ENCODE data around the gene IFRD2. TPM values are rescaled to one million over a fixed set of nuclear protein-coding genes. Genes with fewer than 3 reads are reported as not detected.

The IFRD2 gene
- total RNA-seq, 5 donors from 2014 or later (not counting 1 experiment from before 2014, with no cell fraction given): 50.0 to 91.2 (median 75.9) TPM

GRCh38 chr3:50267280-50267913, 24.8 kb downstream of the IFRD2 start:
- Mint-ChIP-seq H3K4me3 (no peak overlapping the region), H3K36me3 (no peaks in the 10 kb centered on the region), H3K27ac (no peak overlapping the region), H3K9me3 (no peaks in the 10 kb centered on the region), H3K4me1 (no peaks in the 10 kb centered on the region), H3K27me3 (peaks cover 3% of the 10 kb centered on the region in 2 donors)
- H3K36me3 ChIP-seq (ENCODE audit: control insufficient read depth in 2 of 2, extremely low read depth in 1 of 2, insufficient read depth in 1 of 2, low read length in 1 of 2): no peaks in the 10 kb centered on the region
- CTCF ChIA-PET: no interaction called here
- peaks cover 0 to 41% of the 10 kb centered on the region in 2 experiments for H3K27me3 ChIP-seq (replicated peaks in 1 of 2; ENCODE audit: control insufficient read depth in 2 of 2, extremely low read depth in 1 of 2, insufficient read depth in 2 of 2, low read length in 1 of 2)
- ATAC-seq (replicated peaks in 1 of 4): no peak
- H3K4me3 ChIP-seq (ENCODE audit: control insufficient read depth in 1 of 2, extremely low read depth in 1 of 2, low read length in 1 of 2): no peak overlapping the region
- no peaks in the 10 kb centered on the region for H3K9me3 ChIP-seq
- H3K4me1 ChIP-seq (ENCODE audit: control insufficient read depth in 1 of 2, extremely low read depth in 1 of 2, insufficient read depth in 2 of 2, low read length in 2 of 2): no peaks in the 10 kb centered on the region
- POLR2A ChIA-PET: no interaction called here
- no peak overlapping the region for H3K27ac ChIP-seq (ENCODE audit: low read length)
- WGBS (ENCODE audit: insufficient coverage): 14% methylated on average over 15 of the region's 22 CpGs
- DNase-seq: no peak

GRCh38 chr3:50266836-50267235, 25.4 kb downstream of the IFRD2 start:
- no peak for DNase-seq
- Mint-ChIP-seq H3K4me3 (no peak overlapping the region), H3K36me3 (no peaks in the 10 kb centered on the region), H3K27me3 (peaks cover 3% of the 10 kb centered on the region in 2 donors), H3K27ac (no peak overlapping the region), H3K9me3 (no peaks in the 10 kb centered on the region), H3K4me1 (no peaks in the 10 kb centered on the region)
- ChIA-PET CTCF (no interaction called here), POLR2A (no interaction called here)
- Histone ChIP-seq H3K9me3 (no peaks in the 10 kb centered on the region), H3K4me3 (ENCODE audit: control insufficient read depth in 1 of 2, extremely low read depth in 1 of 2, low read length in 1 of 2) (no peak overlapping the region), H3K27me3 (replicated peaks in 1 of 2; ENCODE audit: control insufficient read depth in 2 of 2, extremely low read depth in 1 of 2, insufficient read depth in 2 of 2, low read length in 1 of 2) (peaks cover 0 to 41% of the 10 kb centered on the region in 2 experiments), H3K4me1 (ENCODE audit: control insufficient read depth in 1 of 2, extremely low read depth in 1 of 2, insufficient read depth in 2 of 2, low read length in 2 of 2) (no peaks in the 10 kb centered on the region), H3K36me3 (ENCODE audit: control insufficient read depth in 2 of 2, extremely low read depth in 1 of 2, insufficient read depth in 1 of 2, low read length in 1 of 2) (no peaks in the 10 kb centered on the region), H3K27ac (ENCODE audit: low read length) (no peak overlapping the region)
- no peak for ATAC-seq (replicated peaks in 1 of 4)
- WGBS (ENCODE audit: insufficient coverage): no CpG with 5 or more reads among the region's 7 CpGs

- WGBS (ENCODE audit: insufficient coverage): 78% methylated on average over 6 of the region's 6 CpGs
- ATAC-seq (replicated peaks in 1 of 4) (no peak), DNase-seq (no peak)
- H3K4me3 Mint-ChIP-seq: no peak overlapping the region
- Histone ChIP-seq H3K4me1 (ENCODE audit: control insufficient read depth in 1 of 2, extremely low read depth in 1 of 2, insufficient read depth in 2 of 2, low read length in 2 of 2) (peaks cover 0 to 1% of the 10 kb centered on the region in 2 experiments), H3K36me3 (ENCODE audit: control insufficient read depth in 2 of 2, extremely low read depth in 1 of 2, insufficient read depth in 1 of 2, low read length in 1 of 2) (no peaks in the 10 kb centered on the region), H3K27me3 (replicated peaks in 1 of 2; ENCODE audit: control insufficient read depth in 2 of 2, extremely low read depth in 1 of 2, insufficient read depth in 2 of 2, low read length in 1 of 2) (peaks cover 0 to 43% of the 10 kb centered on the region in 2 experiments), H3K27ac (ENCODE audit: low read length) (no peak overlapping the region), H3K4me3 (ENCODE audit: control insufficient read depth in 1 of 2, extremely low read depth in 1 of 2, low read length in 1 of 2) (no peak overlapping the region), H3K9me3 (no peaks in the 10 kb centered on the region)
- peaks cover 0 to 1% (median 0%) of the 10 kb centered on the region in 3 donors for H3K4me1 Mint-ChIP-seq
- H3K9me3 Mint-ChIP-seq: no peaks in the 10 kb centered on the region
- CTCF ChIA-PET: no interaction called here
- POLR2A ChIA-PET: no interaction called here
- no peaks in the 10 kb centered on the region for H3K36me3 Mint-ChIP-seq
- peaks cover 3% of the 10 kb centered on the region in 2 donors for H3K27me3 Mint-ChIP-seq
- H3K27ac Mint-ChIP-seq: no peak overlapping the region
These were observed 26.2 kb downstream of the IFRD2 start for GRCh38 chr3:50266017-50266416.

- Histone ChIP-seq H3K9me3 (no peaks in the 10 kb centered on the region), H3K4me1 (ENCODE audit: control insufficient read depth in 1 of 2, extremely low read depth in 1 of 2, insufficient read depth in 2 of 2, low read length in 2 of 2) (peaks cover 0 to 6% of the 10 kb centered on the region in 2 experiments), H3K4me3 (ENCODE audit: control insufficient read depth in 1 of 2, extremely low read depth in 1 of 2, low read length in 1 of 2) (no peak overlapping the region), H3K27ac (ENCODE audit: low read length) (no peak overlapping the region), H3K36me3 (ENCODE audit: control insufficient read depth in 2 of 2, extremely low read depth in 1 of 2, insufficient read depth in 1 of 2, low read length in 1 of 2) (no peaks in the 10 kb centered on the region), H3K27me3 (replicated peaks in 1 of 2; ENCODE audit: control insufficient read depth in 2 of 2, extremely low read depth in 1 of 2, insufficient read depth in 2 of 2, low read length in 1 of 2) (peaks cover 0 to 40% of the 10 kb centered on the region in 2 experiments)
- peaks cover 3% of the 10 kb centered on the region in 2 donors for H3K27me3 Mint-ChIP-seq
- peaks cover 0 to 1% (median under 1%) of the 10 kb centered on the region in 3 donors for H3K4me1 Mint-ChIP-seq
- ChIA-PET POLR2A (no interaction called here), CTCF (no interaction called here)
- no peak overlapping the region for H3K27ac Mint-ChIP-seq
- H3K9me3 Mint-ChIP-seq: no peaks in the 10 kb centered on the region
- no peaks in the 10 kb centered on the region for H3K36me3 Mint-ChIP-seq
- WGBS (ENCODE audit: insufficient coverage): 43% methylated on average over 1 of the region's 1 CpG
- DNase-seq (no peak), ATAC-seq (replicated peaks in 1 of 4) (no peak)
- H3K4me3 Mint-ChIP-seq: no peak overlapping the region
These were observed 26.7 kb downstream of the IFRD2 start for GRCh38 chr3:50265571-50265970.

- Mint-ChIP-seq H3K36me3 (no peaks in the 10 kb centered on the region), H3K9me3 (no peaks in the 10 kb centered on the region), H3K4me1 (peaks cover 0 to 3% (median 1%) of the 10 kb centered on the region in 3 donors), H3K27ac (no peak overlapping the region), H3K27me3 (peaks cover 3% of the 10 kb centered on the region in 2 donors), H3K4me3 (no peak overlapping the region)
- Histone ChIP-seq H3K36me3 (ENCODE audit: control insufficient read depth in 2 of 2, extremely low read depth in 1 of 2, insufficient read depth in 1 of 2, low read length in 1 of 2) (no peaks in the 10 kb centered on the region), H3K4me1 (ENCODE audit: control insufficient read depth in 1 of 2, extremely low read depth in 1 of 2, insufficient read depth in 2 of 2, low read length in 2 of 2) (peaks cover 0 to 10% of the 10 kb centered on the region in 2 experiments), H3K27me3 (replicated peaks in 1 of 2; ENCODE audit: control insufficient read depth in 2 of 2, extremely low read depth in 1 of 2, insufficient read depth in 2 of 2, low read length in 1 of 2) (peaks cover 0 to 40% of the 10 kb centered on the region in 2 experiments), H3K9me3 (no peaks in the 10 kb centered on the region), H3K4me3 (ENCODE audit: control insufficient read depth in 1 of 2, extremely low read depth in 1 of 2, low read length in 1 of 2) (no peak overlapping the region), H3K27ac (ENCODE audit: low read length) (no peak overlapping the region)
- ChIA-PET CTCF (no interaction called here), POLR2A (interaction anchor here in 1 of 2 donors (0.6 kb wide), 1 partner anchor 23 kb away, joined by 5 read pairs; no protein-coding TSS in a partner anchor)
- no peak for ATAC-seq (replicated peaks in 1 of 4)
- 78% methylated on average over 6 of the region's 7 CpGs for WGBS (ENCODE audit: insufficient coverage)
- no peak for DNase-seq
These were observed 27.2 kb downstream of the IFRD2 start for GRCh38 chr3:50264964-50265485.

- H3K27ac Mint-ChIP-seq: no peak overlapping the region
- H3K36me3 Mint-ChIP-seq: no peaks in the 10 kb centered on the region
- H3K36me3 ChIP-seq (ENCODE audit: control insufficient read depth in 2 of 2, extremely low read depth in 1 of 2, insufficient read depth in 1 of 2, low read length in 1 of 2): no peaks in the 10 kb centered on the region
- no peak overlapping the region for H3K4me3 ChIP-seq (ENCODE audit: control insufficient read depth in 1 of 2, extremely low read depth in 1 of 2, low read length in 1 of 2)
- H3K9me3 ChIP-seq: no peaks in the 10 kb centered on the region
- ChIA-PET CTCF (no interaction called here), POLR2A (interaction anchor here in 1 of 2 donors (0.6 kb wide), 1 partner anchor 22 kb away, joined by 5 read pairs; no protein-coding TSS in a partner anchor)
- ATAC-seq (replicated peaks in 1 of 4) (no peak), DNase-seq (no peak)
- no peak overlapping the region for H3K4me3 Mint-ChIP-seq
- H3K27ac ChIP-seq (ENCODE audit: low read length): no peak overlapping the region
- H3K4me1 ChIP-seq (ENCODE audit: control insufficient read depth in 1 of 2, extremely low read depth in 1 of 2, insufficient read depth in 2 of 2, low read length in 2 of 2): peaks cover 2 to 15% of the 10 kb centered on the region in 2 experiments
- H3K27me3 ChIP-seq (replicated peaks in 1 of 2; ENCODE audit: control insufficient read depth in 2 of 2, extremely low read depth in 1 of 2, insufficient read depth in 2 of 2, low read length in 1 of 2): peaks cover 0 to 39% of the 10 kb centered on the region in 2 experiments
- no CpG with 5 or more reads among the region's 7 CpGs for WGBS (ENCODE audit: insufficient coverage)
- H3K4me1 Mint-ChIP-seq: peaks cover 4 to 6% (median 6%) of the 10 kb centered on the region in 3 donors
- no peaks in the 10 kb centered on the region for H3K9me3 Mint-ChIP-seq
- H3K27me3 Mint-ChIP-seq: peaks cover 3% of the 10 kb centered on the region in 2 donors
These were observed 27.8 kb downstream of the IFRD2 start for GRCh38 chr3:50264383-50264963.

All from T-cell (primary cell).